T-helper 9 cell (primary cell): ENCODE data around the gene CTXND1.
A peak's percentile ranks its signal among the peaks of the same experiment; 100 is the strongest.
"Not testable (repeated sequence)": the region's sequence is repeated elsewhere in the genome, so short reads cannot be mapped to it uniquely, and the experiment has no call there.

Experiments used
- DNase-seq: peaks from one replicate; pipeline ENCODE4 v3.0.0-alpha.2; 2020

The CTXND1 gene

GRCh38 chr15:80156176-80156720 is 95.8 kb downstream of the CTXND1 start:
- DNase-seq = no peak

- not testable (repeated sequence) for DNase-seq
Observed at GRCh38 chr15:80155378-80156175, 96.4 kb downstream of the CTXND1 start.

DNA sequence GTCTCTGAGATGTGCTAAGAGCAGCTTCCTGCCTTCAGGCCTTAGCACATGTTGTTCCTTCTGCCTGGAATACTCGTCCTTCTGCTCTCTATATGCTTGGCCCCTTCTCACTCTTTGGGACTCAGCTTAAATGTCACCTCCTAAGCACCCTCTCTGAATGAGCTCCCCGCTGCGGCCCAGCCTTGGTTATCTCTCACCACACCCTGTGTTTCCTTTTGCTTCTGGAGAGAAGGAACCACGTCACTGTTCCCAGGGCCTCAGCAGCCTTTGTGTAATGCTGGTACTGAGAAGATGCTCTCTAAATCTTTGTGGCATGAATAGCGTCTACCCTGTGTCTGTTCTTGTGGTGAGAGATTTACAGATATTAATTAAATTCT is 97.0 kb downstream of the CTXND1 start:
- no peak for DNase-seq

DNA sequence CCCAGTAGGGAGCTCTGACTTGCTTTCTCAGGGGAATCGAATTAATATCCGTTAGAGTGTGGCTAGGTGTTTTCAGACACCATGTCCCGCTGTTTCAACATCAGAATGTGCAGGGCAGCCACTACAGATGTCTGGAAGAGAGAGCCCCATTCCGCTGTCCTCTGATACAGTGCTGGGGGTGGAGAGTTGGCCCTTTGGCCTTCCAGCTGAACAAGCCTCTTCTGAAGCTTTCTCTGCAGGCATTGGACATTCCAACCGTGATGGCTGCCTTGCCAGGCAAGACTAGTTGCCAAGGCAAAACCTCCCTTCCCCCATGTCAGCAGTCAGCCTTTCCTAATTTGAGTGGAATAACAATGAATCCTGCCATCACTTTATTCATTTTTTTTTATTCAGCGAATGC is 97.7 kb downstream of the CTXND1 start:
- DNase-seq = no peak

GRCh38 chr15:80153900-80154299 is 98.1 kb downstream of the CTXND1 start:
- no peak for DNase-seq

GRCh38 chr15:80152896-80153876 is 98.8 kb downstream of the CTXND1 start, which contains the start of gene FAH:
TSS of gene FAH (plus strand) at chr15:80152999. CDS start at chr15:80153055, 56 bp downstream.
- peak; percentile 11 for DNase-seq

DNA sequence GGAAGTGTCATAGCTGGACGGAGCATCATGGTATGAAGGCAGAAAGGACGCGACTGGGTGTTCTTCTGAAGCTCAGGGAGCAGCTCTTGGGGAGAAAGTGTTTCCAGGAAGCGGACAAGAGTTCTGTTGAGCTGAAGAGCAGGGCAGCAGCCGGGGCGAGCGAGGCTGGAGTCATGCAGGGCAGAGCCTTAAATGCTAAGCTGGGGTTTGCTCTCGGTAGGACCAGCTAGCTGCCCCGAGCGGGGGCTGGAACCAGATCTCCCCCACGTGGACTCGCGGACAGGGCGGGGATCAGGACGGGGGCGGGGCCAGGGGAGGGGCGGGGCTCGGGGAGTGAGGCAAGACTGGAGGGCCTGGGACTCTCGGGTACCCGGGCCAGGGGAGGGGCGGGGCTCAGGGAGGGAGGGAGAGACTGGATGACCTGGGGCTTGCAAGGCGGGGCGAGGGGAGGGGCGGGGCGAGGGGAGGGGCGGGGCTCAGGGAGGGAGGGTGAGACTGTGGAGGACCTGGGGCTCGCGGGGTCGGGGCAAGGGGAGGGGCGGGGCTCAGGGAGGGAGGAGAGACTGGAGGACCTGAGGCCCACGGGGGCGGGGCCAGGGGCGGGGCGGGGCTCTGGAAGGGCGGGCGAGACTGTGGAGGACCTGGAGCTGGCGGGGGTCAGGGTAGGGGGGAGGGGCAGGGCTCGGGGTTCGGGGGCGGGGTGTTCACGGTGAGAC is 99.7 kb downstream of the CTXND1 start:
- peak; percentile 93 for DNase-seq

- no peak for DNase-seq
Observed at GRCh38 chr15:80151576-80151975, 100.4 kb downstream of the CTXND1 start.

DNA sequence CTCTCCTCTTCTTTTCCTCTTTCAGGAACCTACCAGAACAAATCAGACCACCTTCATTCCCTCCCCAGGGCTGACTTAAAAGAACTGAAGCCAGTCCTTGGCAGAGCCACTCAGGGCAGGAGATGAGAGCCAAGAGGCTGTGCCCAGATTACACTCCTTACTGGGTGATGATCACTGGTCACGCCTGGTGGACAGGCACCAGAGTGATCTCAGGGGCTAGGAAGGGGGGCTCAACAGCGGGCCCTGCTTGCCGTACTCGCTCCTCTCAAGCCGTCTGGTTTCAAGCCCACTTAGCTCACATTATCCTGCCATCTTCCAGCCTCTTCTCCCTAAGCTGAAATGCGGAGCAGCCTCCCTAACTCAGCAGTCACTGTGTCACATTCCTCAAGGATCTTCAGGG is 100.9 kb downstream of the CTXND1 start:
- no peak for DNase-seq
